Measurements from ENCODE around the gene TMEM59.
A peak's percentile ranks its signal among the peaks of the same experiment; 100 is the strongest.
"Not testable (repeated sequence)": the region's sequence is repeated elsewhere in the genome, so short reads cannot be mapped to it uniquely, and the experiment has no call there.

Gene TMEM59

GRCh38 chr1:54052431-54052933 is 522 bp downstream of the TMEM59 start:
- DNase-seq = peak; percentile 38

- DNase-seq = no peak
Observed at GRCh38 chr1:54051933-54052430, 1.0 kb downstream of the TMEM59 start.

GRCh38 chr1:54050435-54050834 is 2.6 kb downstream of the TMEM59 start:
- DNase-seq = not testable (repeated sequence)

- DNase-seq = no peak
Observed at GRCh38 chr1:54047384-54048305, 5.4 kb downstream of the TMEM59 start.

- no peak for DNase-seq
Observed at GRCh38 chr1:54046671-54047383, 6.2 kb downstream of the TMEM59 start.

- DNase-seq = no peak
Observed at GRCh38 chr1:54045496-54045895, 7.5 kb downstream of the TMEM59 start.

GRCh38 chr1:54041806-54042205 is 11.2 kb downstream of the TMEM59 start:
- no peak for DNase-seq

GRCh38 chr1:54037476-54037875 is 15.5 kb downstream of the TMEM59 start:
- DNase-seq = no peak

- DNase-seq = no peak
Observed at GRCh38 chr1:54028306-54029251, 24.4 kb downstream of the TMEM59 start.

GRCh38 chr1:54027848-54028247 is 25.2 kb downstream of the TMEM59 start:
- DNase-seq = no peak

GRCh38 chr1:54024811-54025210 is 28.2 kb downstream of the TMEM59 start:
- not testable (repeated sequence) for DNase-seq

GRCh38 chr1:54024358-54024757 is 28.6 kb downstream of the TMEM59 start:
- no peak for DNase-seq

- not testable (repeated sequence) for DNase-seq
Observed at GRCh38 chr1:54019562-54020176, 33.3 kb downstream of the TMEM59 start.

- DNase-seq = no peak
Observed at GRCh38 chr1:54018635-54019034, 34.4 kb downstream of the TMEM59 start.

GRCh38 chr1:54017979-54018378 is 35.0 kb downstream of the TMEM59 start, which contains the start of gene LDLRAD1:
LDLRAD1 (minus strand) TSS chr1:54018186; CDS start chr1:54018112, 74 bp downstream.
- no peak for DNase-seq

GRCh38 chr1:54016343-54017282 is 36.4 kb downstream of the TMEM59 start:
- no peak for DNase-seq

- DNase-seq = no peak
Observed at GRCh38 chr1:54014009-54014629, 38.9 kb downstream of the TMEM59 start.

GRCh38 chr1:54013393-54014008 is 39.5 kb downstream of the TMEM59 start:
- no peak for DNase-seq

GRCh38 chr1:54012863-54013262 is 40.1 kb downstream of the TMEM59 start:
- no peak for DNase-seq

GRCh38 chr1:54012008-54012325 is 41.0 kb downstream of the TMEM59 start:
- no peak for DNase-seq

Measured in CD4-positive, alpha-beta T cell treated with Interleukin-12 subunit alpha and Interleukin-12 subunit beta, for 1 hour (primary cell).